GM10266 (cell line): ENCODE data around the gene ZNF668.

Source experiments
- DNase-seq: peaks from one replicate; pipeline ENCODE4 v3.0.0; 2012; ENCODE audit errors: extremely low spot score
- TF ChIP-seq, protein P1 (sequence below): IDR thresholded peaks from 2 replicates; pipeline ENCODE4 v1.5.1; 2012; ENCODE audit warnings: mild to moderate bottlenecking, low read depth; ENCODE audit not compliant: control insufficient read depth, insufficient read depth; ENCODE audit errors: missing control alignments

Gene ZNF668

DNA sequence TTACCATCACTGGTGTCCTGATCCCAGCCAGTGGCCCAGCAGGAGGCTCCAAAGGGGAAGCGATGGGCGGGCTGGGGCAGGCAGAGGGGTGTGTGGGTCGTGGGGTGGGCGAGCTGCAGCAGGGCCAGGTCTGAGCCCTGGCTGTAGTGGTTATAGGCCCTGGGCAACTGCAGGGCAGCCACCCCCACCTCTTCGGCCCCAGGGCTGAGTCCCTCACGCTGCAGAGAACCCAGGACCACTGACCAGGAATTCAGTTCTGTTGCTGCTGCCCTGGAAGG lies 12.5 kb upstream of the ZNF668 start:
- TF ChIP-seq, protein P1, sequence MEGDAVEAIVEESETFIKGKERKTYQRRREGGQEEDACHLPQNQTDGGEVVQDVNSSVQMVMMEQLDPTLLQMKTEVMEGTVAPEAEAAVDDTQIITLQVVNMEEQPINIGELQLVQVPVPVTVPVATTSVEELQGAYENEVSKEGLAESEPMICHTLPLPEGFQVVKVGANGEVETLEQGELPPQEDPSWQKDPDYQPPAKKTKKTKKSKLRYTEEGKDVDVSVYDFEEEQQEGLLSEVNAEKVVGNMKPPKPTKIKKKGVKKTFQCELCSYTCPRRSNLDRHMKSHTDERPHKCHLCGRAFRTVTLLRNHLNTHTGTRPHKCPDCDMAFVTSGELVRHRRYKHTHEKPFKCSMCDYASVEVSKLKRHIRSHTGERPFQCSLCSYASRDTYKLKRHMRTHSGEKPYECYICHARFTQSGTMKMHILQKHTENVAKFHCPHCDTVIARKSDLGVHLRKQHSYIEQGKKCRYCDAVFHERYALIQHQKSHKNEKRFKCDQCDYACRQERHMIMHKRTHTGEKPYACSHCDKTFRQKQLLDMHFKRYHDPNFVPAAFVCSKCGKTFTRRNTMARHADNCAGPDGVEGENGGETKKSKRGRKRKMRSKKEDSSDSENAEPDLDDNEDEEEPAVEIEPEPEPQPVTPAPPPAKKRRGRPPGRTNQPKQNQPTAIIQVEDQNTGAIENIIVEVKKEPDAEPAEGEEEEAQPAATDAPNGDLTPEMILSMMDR, result no peak
- DNase-seq, result no peak

DNA sequence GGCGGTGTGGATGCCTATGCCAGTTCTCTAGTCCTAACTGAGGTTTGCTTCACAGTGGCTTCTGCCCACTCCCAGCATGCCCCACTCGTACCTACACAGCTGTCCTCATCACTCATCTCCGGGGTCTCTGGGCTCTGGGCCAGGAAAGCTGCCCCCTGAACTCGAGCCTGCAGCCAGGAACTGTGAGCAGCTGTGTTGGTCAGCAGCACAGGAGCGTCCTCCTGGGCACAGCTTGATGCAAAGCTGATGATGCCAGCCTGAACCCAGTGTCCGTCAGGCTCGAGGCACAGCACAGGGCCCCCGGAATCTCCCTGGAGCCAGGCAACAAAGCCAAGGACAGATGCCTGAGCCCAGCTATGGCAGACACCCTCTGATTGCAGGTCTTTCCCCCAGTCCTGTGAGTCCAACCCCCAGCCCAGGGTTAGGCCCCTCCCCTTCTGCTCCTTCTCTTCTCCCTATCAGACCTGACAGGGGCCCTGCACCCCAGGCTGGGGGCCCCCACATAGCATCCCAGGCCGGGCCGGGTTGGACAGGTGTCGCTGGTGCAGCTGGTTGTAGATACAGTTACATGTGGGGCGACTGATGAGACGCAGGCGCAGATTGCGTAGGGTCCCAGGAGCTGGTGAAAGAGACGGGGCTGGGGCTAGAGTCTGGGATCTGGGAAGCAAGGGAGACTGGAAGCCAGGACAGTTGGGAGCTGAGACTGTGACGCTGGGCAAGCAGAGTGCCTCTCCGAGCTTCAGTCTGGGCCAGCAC lies 12.0 kb upstream of the ZNF668 start:
- TF ChIP-seq, protein P1, result no peak
- DNase-seq, result no peak

DNA sequence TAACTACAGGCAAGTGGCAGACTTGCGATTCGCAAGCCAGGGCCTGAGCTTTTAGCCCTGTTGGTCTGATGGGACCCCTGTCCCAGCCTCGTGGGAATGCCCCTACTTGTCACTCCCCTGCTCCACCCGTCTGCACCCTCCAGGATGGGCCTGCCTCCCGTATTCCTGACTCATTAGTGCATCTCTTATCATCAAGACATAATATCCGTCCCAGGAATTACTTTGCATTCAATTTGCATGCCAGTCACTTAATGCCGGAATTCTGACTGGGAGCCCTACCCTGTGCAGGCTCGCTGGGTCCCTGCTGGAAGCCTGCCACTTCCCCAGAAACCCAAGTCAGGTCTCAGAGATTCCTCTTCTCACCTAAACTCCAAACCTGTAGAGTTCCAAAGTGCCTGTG lies 11.4 kb upstream of the ZNF668 start:
- TF ChIP-seq, protein P1, result no peak
- DNase-seq, result no peak

DNA sequence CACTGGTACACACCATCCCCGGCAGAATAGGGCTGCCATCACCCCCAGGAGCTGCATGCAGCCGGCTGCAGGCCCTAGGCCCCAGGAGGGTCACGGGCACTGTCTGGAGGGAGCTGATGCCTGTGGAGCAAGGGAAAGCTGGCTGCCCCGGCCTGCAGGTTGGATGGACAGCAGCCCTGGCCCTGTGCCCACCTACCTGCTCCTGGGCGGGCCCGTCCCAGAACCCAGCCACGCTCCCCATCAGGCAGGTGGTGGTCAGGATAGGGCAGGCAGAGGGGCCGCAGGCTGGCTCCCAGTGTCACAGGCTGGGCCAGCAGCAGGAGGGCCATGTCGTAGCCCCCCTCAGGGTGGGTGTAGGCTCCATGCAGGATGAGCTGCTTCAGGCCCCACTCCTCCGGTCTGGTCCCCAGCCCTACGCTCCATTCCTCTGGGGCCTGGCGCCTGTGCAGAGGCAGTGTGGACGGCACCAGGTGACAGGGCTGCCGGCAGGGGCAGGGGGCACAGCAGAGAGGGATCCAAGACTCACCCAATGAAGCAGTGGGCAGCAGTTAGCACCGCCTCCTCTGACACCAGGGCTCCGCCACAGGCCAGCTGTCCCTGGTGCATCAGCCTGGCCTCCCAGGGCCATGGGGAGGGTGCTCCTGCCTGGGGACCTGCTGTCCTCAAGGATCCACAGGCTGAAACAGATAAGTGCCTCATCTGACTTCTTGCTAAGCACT lies 10.7 kb upstream of the ZNF668 start:
- no peak for DNase-seq
- TF ChIP-seq, protein P1, result no peak

DNA sequence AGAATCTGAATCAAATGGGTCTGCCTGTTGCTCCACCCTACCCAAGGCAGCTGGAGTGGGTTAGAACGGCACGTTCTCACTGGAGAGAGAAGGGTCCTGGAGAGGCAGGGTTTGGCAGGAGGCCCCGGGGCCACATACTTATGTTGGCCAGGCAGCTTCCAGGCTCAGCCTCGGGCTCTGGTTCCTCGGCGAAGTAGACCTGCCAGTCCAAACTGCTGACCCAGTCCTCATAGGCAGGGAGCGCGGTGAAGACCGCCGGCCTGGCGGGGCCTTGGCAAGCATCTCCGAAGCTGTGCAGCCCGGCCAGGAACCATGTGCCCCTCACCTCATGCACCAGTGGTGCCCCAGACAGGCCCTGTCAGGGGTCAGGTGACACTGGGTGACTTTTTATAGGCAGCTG lies 9.9 kb upstream of the ZNF668 start:
- TF ChIP-seq, protein P1, result no peak
- no peak for DNase-seq

DNA sequence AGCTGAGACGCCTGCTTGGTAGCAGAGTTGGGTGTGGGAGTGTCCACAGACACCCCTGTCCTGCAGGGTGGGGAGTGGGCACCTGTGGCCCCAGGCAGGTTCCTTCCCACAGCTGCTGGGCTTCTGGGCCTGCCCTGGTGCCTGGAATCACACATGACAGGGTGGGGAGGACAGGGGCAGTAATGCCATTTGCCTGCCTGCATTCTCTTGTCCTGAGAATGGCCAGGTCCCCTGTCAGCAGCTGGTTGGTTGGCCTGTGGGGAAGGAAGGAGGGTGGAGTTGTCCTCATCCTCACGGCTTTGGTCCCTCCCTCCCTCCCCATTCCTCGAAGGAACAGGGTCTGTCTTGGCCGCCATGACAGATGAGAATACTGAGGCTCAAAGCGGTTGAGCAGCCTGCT lies 9.5 kb upstream of the ZNF668 start:
- DNase-seq, result no peak
- TF ChIP-seq, protein P1, result no peak

DNA sequence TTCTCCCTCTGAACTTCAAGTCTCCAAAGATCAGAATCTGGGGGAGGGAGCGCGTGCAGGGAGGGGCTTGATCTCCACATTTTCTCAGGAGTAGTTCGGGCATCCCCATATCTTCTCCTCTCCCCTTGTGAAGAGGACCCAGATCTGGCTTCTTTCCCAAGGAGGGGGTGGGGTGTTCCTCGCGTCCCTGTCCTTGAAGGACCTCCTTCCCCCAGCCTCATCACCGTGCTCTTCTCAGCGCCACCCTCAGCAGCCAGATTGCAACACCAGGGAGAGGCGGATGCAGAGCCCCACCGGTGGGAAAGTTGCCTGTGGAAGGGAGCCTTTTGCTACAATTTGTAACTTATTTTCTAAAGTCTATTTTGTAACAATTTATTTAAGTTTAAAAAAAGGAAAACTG lies 9.0 kb upstream of the ZNF668 start:
- no peak for DNase-seq
- TF ChIP-seq, protein P1, result no peak
